LNCAP (cell line): ENCODE measurements around the gene SLFN5.

Experiments
- TF ChIP-seq, protein P1 (sequence below): fragments of 450-650 bp; IDR thresholded peaks from 2 replicates; pipeline ENCODE4 v1.5.1; 2017; ENCODE audit warnings: mild to moderate bottlenecking

Gene SLFN5

DNA sequence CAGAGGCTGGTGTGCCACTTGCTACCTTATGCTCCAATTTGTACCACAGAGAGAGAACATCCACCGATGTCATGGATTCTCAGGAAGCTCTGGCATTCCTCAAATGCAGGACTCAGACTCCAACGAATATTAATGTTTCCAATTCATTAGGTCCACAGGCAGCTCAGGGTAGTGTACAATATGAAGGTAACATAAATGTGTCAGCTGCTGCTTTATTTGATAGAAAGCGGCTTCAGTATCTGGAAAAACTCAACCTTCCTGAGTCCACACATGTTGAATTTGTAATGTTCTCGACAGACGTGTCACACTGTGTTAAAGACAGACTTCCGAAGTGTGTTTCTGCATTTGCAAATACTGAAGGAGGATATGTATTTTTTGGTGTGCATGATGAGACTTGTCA lies 16.1 kb downstream of the SLFN5 start:
- TF ChIP-seq, protein P1, sequence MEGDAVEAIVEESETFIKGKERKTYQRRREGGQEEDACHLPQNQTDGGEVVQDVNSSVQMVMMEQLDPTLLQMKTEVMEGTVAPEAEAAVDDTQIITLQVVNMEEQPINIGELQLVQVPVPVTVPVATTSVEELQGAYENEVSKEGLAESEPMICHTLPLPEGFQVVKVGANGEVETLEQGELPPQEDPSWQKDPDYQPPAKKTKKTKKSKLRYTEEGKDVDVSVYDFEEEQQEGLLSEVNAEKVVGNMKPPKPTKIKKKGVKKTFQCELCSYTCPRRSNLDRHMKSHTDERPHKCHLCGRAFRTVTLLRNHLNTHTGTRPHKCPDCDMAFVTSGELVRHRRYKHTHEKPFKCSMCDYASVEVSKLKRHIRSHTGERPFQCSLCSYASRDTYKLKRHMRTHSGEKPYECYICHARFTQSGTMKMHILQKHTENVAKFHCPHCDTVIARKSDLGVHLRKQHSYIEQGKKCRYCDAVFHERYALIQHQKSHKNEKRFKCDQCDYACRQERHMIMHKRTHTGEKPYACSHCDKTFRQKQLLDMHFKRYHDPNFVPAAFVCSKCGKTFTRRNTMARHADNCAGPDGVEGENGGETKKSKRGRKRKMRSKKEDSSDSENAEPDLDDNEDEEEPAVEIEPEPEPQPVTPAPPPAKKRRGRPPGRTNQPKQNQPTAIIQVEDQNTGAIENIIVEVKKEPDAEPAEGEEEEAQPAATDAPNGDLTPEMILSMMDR, result no peak

DNA sequence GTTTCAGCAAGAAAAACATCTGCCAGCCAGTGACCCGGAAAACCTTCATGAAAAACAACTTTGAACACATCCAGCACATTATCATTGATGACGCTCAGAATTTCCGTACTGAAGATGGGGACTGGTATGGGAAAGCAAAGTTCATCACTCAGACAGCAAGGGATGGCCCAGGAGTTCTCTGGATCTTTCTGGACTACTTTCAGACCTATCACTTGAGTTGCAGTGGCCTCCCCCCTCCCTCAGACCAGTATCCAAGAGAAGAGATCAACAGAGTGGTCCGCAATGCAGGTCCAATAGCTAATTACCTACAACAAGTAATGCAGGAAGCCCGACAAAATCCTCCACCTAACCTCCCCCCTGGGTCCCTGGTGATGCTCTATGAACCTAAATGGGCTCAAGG lies 22.2 kb downstream of the SLFN5 start:
- TF ChIP-seq, protein P1, result no peak

DNA sequence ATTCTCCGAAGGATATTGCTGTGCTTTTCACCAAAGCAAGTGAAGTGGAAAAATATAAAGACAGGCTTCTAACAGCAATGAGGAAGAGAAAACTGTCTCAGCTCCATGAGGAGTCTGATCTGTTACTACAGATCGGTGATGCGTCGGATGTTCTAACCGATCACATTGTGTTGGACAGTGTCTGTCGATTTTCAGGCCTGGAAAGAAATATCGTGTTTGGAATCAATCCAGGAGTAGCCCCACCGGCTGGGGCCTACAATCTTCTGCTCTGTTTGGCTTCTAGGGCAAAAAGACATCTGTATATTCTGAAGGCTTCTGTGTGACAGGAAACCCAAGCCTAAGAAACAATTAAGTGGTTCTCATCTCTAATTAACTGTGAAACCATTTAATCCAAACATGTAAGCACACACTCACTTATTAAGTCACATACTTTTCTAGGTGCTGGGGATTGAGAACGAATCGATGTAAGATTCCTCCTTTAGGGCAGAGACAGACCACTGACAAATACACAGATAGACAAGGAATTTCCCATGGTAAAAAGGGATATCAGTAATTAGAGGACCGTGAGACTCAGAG lies 22.8 kb downstream of the SLFN5 start:
- TF ChIP-seq, protein P1, result no peak

DNA sequence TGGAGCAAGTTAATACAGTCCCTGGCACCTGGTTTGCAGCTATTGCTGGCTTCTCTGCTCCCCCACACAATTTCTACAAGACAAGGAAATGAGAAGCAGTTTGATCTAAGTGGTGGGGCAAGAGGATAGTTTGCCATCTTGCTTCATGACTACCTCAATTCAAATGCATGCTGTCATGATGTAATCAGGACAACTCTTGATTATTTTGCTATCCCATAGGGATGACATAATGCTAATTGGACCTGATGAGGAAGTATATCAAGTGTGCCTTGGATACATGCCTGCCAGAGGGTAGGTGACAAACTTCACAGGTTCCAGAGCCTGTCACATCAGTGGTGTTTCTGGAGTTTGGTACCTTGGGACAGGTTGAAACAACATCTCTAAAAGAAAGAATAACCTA lies 40.9 kb downstream of the SLFN5 start:
- TF ChIP-seq, protein P1, result no peak

DNA sequence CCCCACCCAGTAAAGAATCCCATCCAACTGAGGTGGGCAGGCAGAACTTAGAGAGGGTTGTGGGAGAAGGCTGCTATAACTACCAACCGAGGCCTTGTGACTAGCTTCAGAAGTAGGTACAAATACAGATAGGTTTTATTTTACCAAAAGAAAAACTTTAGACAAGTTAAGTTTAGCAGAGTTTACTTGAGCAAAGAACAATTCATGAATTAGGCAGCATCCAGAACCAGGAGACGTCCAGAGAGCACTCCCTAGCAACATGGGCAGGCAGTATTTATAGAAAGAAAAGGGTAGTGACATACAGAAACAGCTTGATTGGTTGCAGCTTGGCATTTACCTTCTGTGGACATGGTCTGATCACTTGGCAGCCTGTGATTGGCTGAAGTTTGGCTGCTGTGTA lies 42.1 kb downstream of the SLFN5 start:
- TF ChIP-seq, protein P1, result no peak

DNA sequence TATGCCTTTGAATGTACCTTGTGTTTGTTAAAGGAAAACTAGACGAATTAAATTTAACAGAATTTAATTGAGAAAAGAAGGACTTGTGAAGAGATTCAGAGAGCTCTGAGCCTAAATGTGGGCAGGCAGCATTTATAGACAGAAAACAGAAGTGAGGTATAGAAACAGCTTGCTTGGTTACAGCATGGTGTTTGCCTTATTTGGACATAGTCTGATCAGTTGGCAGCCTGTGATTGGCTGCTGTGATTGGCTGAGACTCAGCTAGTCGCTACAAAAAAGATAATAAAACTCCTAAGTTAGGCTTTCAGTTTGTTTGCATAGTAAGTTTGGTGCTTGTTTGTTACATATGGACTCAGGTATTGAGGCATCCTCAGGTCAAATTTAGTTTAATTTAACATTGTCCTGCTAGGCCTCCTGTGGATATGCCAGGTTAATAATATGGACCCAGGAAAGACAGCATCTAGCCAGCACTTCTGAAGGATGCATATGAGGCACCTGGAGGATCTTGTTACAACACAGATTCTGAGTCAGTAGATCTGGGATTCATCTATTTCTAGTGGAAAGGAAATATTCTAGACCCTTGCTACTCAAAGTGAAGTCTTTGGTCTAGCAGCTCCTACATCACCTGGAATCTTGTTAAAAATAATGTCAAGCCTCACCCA lies 43.4 kb downstream of the SLFN5 start:
- TF ChIP-seq, protein P1, result no peak

DNA sequence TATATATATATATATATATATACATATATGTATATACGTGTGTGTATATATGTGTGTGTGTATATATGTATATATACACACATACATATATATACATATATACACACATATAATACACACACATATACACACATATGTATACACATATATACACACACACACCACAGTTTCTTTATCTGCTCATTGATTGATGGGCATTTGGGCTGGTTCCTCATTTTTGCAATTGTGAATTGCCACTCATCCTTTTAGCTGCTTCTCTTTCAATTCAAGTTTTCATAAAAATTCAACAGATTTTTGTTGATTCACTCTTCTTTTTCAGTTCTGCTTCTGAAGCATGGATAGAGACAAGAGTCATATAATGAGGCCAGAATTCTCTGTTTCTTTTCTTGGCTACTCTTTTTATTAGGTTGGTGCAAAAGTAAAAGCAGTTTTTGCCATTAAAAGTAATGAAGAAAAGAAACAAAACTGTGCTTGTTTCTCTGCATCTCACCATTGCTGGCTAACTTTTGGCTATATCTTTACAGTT lies 44.5 kb downstream of the SLFN5 start:
- TF ChIP-seq, protein P1, result no peak
